Adrenal gland (tissue), 5 donors: ENCODE results near the gene ZKSCAN3.
"Not testable (repeated sequence)": the region's sequence is repeated elsewhere in the genome, so short reads cannot be mapped to it uniquely, and the experiment has no call there.

Experiments
- CTCF ChIP-seq, 6 experiments: fragments of 450-650 bp in 4 of 6; fragments of 200-600 bp in 2 of 6; sonication (generic) in 1 of 6; IDR thresholded peaks; 1 replicate in 5 of 6; 2 replicates in 1 of 6; pipeline versions ENCODE4 v1.5.1 to v1.8.0; 2016 to 2021; ENCODE audit warnings: antibody characterized with exemption in 6 of 6, mild to moderate bottlenecking in 2 of 6, moderate library complexity in 1 of 6
- POLR2A ChIP-seq, 2 donors: fragments of 450-650 bp; IDR thresholded peaks; one replicate each; pipeline ENCODE4 v1.6.1; 2017; ENCODE audit warnings: antibody characterized with exemption in 2 of 2, mild to moderate bottlenecking in 2 of 2, moderate library complexity in 1 of 2
- donor health status: DM: no; HTN: no; CAD: no.

- TF ChIP-seq CTCF, POLR2A (IDR thresholded peaks at IDR 0.05): not testable (repeated sequence)
Measured at GRCh38 chr6:28359562-28359961, 9.8 kb downstream of the ZKSCAN3 start.
